GM19397 (cell line): ENCODE results near the gene ERMP1.
"Not testable (repeated sequence)": the region's sequence is repeated elsewhere in the genome, so short reads cannot be mapped to it uniquely, and the experiment has no call there.

ENCODE experiments used
- ATAC-seq: cut with Tn5 transposase; IDR thresholded peaks from one replicate; pipeline ENCODE4 v1.9.1; 2021; ENCODE audit warnings: mild to moderate bottlenecking, moderate library complexity; ENCODE audit not compliant: unreplicated experiment

ERMP1 gene

GRCh38 chr9:5820425-5820824 is 12.5 kb downstream of the ERMP1 start:
- ATAC-seq, result no peak

GRCh38 chr9:5819174-5819573 is 13.7 kb downstream of the ERMP1 start:
- ATAC-seq, result no peak

- ATAC-seq, result no peak
Observed at GRCh38 chr9:5818424-5819142, 14.3 kb downstream of the ERMP1 start.

DNA sequence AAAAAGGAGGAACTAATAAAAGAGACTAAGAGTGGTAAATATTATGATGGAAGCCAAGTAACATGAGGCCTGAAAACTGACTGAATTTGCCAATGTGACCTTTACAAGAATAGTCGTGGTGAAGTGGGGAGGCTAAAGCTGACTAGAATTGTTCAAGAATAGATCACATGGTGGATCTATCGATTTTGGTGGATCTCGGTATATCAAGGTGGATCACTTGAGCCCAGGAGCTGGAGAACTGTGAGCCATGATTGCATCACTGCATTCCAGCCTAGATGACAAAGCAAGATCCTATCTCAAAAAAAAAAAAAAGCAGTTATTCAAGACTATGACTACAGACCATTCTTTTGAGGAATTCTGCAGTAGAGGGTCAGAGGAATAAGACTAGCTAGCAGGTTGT is 15.1 kb downstream of the ERMP1 start:
- ATAC-seq, result no peak

DNA sequence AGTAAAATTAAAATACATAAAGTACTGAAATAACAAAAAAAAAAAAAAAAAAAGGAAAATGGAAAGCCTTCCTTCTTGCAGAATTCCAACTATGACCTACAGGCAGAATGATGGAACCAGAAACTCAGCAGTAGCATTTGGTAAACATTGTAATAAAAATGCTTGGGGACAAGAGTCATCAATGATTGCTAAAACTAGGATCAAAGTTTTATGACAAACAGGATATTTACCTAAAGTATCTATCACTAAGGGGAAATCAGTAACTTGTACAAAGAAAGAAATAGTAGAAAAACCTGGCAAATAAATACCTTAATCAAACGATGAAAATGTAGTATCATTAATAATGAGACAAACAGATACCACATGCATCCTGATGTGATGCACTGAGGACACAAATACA is 17.5 kb downstream of the ERMP1 start:
- no peak for ATAC-seq

- no peak for ATAC-seq
Observed at GRCh38 chr9:5813824-5814223, 19.1 kb downstream of the ERMP1 start.

GRCh38 chr9:5811751-5812150 is 21.2 kb downstream of the ERMP1 start:
- no peak for ATAC-seq

GRCh38 chr9:5805478-5805877 is 27.4 kb downstream of the ERMP1 start:
- no peak for ATAC-seq

GRCh38 chr9:5801739-5802113 is 31.2 kb downstream of the ERMP1 start:
- no peak for ATAC-seq

GRCh38 chr9:5800969-5801738 is 31.8 kb downstream of the ERMP1 start:
- ATAC-seq, result no peak

DNA sequence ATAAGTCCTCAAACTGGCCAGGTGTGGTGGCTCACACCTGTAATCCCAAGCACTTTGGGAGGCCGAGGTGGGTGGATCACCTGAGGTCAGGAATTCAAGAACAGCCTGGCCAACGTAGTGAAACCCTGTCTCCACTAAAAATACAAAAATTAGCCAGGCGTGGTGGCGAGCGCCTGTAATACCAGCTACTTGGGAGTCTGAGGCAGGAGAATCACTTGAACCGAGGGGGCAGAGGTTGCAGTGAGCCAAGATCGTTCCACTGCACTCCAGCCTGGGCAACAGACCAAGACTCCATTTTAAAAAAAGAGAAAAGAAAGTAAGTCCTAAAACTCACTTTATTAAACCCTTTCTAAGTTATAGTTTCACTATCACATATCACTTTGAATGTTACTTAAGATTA is 32.5 kb downstream of the ERMP1 start:
- ATAC-seq, result not testable (repeated sequence)

- ATAC-seq, result no peak
Observed at GRCh38 chr9:5799314-5799713, 33.6 kb downstream of the ERMP1 start.

- ATAC-seq, result no peak
Observed at GRCh38 chr9:5798581-5798980, 34.3 kb downstream of the ERMP1 start.

DNA sequence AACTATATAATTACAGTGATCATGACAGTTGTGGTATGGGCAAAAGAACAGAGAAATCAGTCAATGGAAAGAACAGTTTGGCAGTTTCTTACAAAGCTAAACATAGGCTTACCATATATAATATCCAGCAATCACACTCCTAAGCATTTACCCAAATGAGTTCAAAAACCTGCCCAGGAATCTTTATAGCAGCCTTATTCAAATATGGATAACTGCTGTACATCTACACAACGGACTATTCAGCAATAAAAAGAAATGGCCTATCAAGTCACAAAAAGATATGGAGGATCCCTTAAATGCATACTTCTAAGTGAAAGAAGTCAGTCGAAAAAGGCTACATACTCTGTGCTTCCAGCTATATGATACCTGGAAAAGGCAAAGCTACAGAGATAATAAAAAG is 36.6 kb downstream of the ERMP1 start:
- ATAC-seq, result no peak

DNA sequence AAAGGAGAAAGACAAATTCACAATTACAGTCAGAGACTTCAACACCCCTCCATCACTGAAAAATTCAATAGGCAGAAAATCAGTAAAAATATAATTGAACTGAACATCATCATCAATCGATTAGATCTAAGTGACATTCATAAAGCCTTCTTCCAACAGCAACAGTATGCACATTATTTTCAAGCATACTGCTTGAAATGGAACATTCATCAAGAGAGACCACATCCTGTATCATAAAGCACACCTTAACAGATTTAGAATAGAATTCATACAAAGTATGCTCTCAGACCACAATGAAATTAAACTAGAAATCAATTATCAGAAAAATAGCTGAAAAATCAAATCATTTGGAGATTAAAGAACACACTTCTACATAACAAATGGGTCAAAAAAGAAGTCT is 39.1 kb downstream of the ERMP1 start:
- no peak for ATAC-seq

GRCh38 chr9:5791870-5792269 is 41.0 kb downstream of the ERMP1 start:
- no peak for ATAC-seq

GRCh38 chr9:5790923-5791322 is 42.0 kb downstream of the ERMP1 start:
- ATAC-seq, result no peak

- no peak for ATAC-seq
Observed at GRCh38 chr9:5789489-5789888, 43.4 kb downstream of the ERMP1 start.

DNA sequence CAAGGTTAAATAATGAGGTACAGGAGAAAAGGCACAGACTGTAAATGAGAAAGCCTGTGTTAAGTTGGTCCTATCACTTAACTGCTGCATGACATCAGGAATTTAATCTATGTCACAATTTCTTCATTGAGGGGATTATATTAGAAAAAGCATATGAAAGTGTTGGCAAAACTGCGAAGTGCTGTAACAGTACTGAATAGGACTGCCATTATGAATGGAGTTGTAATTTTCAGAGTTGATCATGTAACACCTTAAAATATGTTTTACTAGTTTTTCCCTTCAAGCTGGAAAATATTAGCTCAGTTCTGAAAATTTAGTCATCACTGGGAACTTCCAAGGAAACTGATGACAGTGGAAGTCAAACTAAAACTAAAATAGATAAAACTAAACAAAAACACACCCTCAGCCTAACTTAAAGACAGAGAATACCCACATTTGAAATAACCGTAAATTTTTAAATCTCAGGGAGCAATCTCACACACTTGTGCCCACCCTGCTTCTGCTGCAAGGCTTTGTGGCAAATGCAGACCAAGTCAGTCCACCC is 45.1 kb downstream of the ERMP1 start:
- ATAC-seq, result no peak

- ATAC-seq, result no peak
Observed at GRCh38 chr9:5787220-5787619, 45.7 kb downstream of the ERMP1 start.

GRCh38 chr9:5786370-5787127 is 46.4 kb downstream of the ERMP1 start:
- ATAC-seq, result no peak
